SU-DHL-6 (cell line): ENCODE data around the gene GLYR1.
"Not testable (repeated sequence)": the region's sequence is repeated elsewhere in the genome, so short reads cannot be mapped to it uniquely, and the experiment has no call there.

Experiments used
- H2AFZ ChIP-seq: fragments of 200-600 bp; sonication (generic); 2 replicates; pipeline ENCODE4 v1.6.1; 2014; ENCODE audit warnings: low read depth, mild to moderate bottlenecking, moderate library complexity, mixed read lengths, antibody characterized with exemption, low read length; ENCODE audit not compliant: severe bottlenecking
- H3F3A ChIP-seq: fragments of 200-600 bp; shearing (Covaris generic); 2 replicates; pipeline ENCODE4 v1.6.0; 2016; ENCODE audit warnings: antibody characterized with exemption, mild to moderate bottlenecking; ENCODE audit not compliant: insufficient read depth
- H3K27ac ChIP-seq: fragments of 200-600 bp; sonication (generic); 2 replicates; pipeline ENCODE4 v1.5.1; 2016; ENCODE audit warnings: low read depth, mild to moderate bottlenecking, low read length, moderate library complexity, mixed read lengths
- H3K27me3 ChIP-seq: fragments of 200-600 bp; sonication (generic), shearing (Covaris generic); 2 replicates; pipeline ENCODE4 v1.6.0; 2014; ENCODE audit warnings: mild to moderate bottlenecking, low read length
- H3K36me3 ChIP-seq: fragments of 200-600 bp; sonication (generic); 2 replicates; pipeline ENCODE4 v1.6.1; 2014; ENCODE audit warnings: mild to moderate bottlenecking, low read length, mixed read lengths
- H3K4me2 ChIP-seq: fragments of 300-600, 200-600 bp; shearing (Covaris generic), sonication (generic); 2 replicates; pipeline ENCODE4 v1.6.0; 2014; ENCODE audit warnings: low read length, low read depth, mild to moderate bottlenecking; ENCODE audit not compliant: poor library complexity, severe bottlenecking
- H3K4me3 ChIP-seq: fragments of 200-600 bp; sonication (generic); 2 replicates; pipeline ENCODE4 v1.5.1; 2014; ENCODE audit warnings: antibody characterized with exemption, low read length, mild to moderate bottlenecking, mixed read lengths; ENCODE audit not compliant: insufficient read depth, poor library complexity, severe bottlenecking
- H3K79me2 ChIP-seq: fragments of 200-600 bp; sonication (generic); 2 replicates; pipeline ENCODE4 v1.6.1; 2014; ENCODE audit warnings: mild to moderate bottlenecking, low read length, moderate library complexity; ENCODE audit not compliant: insufficient read depth
- H3K9ac ChIP-seq: fragments of 200-600 bp; sonication (generic); 2 replicates; pipeline ENCODE4 v1.7.0; 2014; ENCODE audit warnings: mild to moderate bottlenecking, low read length
- H3K9me2 ChIP-seq: fragments of 200-600 bp; sonication (generic); replicated peaks from 2 replicates; pipeline ENCODE4 v1.6.1; 2014; ENCODE audit warnings: low read length; ENCODE audit not compliant: insufficient read depth
- H3K9me3 ChIP-seq: fragments of 200-600 bp; sonication (generic); 2 replicates; pipeline ENCODE4 v1.6.1; 2014; ENCODE audit warnings: low read length, mixed read lengths; ENCODE audit not compliant: insufficient read depth
- H4K20me1 ChIP-seq: fragments of 200-600 bp; sonication (generic); 2 replicates; pipeline ENCODE4 v1.6.1; 2014; ENCODE audit warnings: low read depth, mild to moderate bottlenecking, antibody characterized with exemption, low read length, moderate library complexity, mixed read lengths
- CTCF ChIP-seq: fragments of 200-600 bp; sonication (generic); IDR thresholded peaks from one replicate; pipeline ENCODE4 v1.5.1; 2017; ENCODE audit warnings: antibody characterized with exemption, mild to moderate bottlenecking, low read length, moderate library complexity; ENCODE audit not compliant: insufficient read depth, poor library complexity, severe bottlenecking
- EZH2phosphoT487 ChIP-seq: fragments of 200-600 bp; sonication (generic), shearing (Covaris generic); conservative IDR thresholded peaks from 2 replicates; pipeline ENCODE4 v1.6.1; 2018; ENCODE audit warnings: mild to moderate bottlenecking, antibody characterized with exemption, low read length, moderate library complexity, mixed read lengths

The GLYR1 gene

GRCh38 chr16:4787627-4788482, 59.2 kb downstream of the GLYR1 start, which contains the start of gene SEPTIN12:
Gene SEPTIN12, minus strand, starts transcription at chr16:4788345. Its CDS starts 700 bp downstream, at chr16:4787645.
- no peaks in the 10 kb centered on the region for H3K79me2 ChIP-seq
- TF ChIP-seq CTCF = no peak
- no peak for TF ChIP-seq EZH2phosphoT487
- no peak within 1 kb of the TSS for H3K4me2 ChIP-seq
- no peak within 1 kb of the TSS for H2AFZ ChIP-seq
- H3K27ac ChIP-seq = no peak within 1 kb of the TSS
- no peaks in the 10 kb centered on the region for H3K27me3 ChIP-seq
- H3K36me3 ChIP-seq = no peaks in the 10 kb centered on the region
- H4K20me1 ChIP-seq = no peaks in the 10 kb centered on the region
- H3K4me3 ChIP-seq = no peak within 1 kb of the TSS
- no peak within 1 kb of the TSS for H3K9ac ChIP-seq
- no peaks in the 10 kb centered on the region for H3F3A ChIP-seq
- no peaks in the 10 kb centered on the region for H3K9me2 ChIP-seq
- no peaks in the 10 kb centered on the region for H3K9me3 ChIP-seq

- no peaks in the 10 kb centered on the region for H3F3A ChIP-seq
- no peak overlapping the region for H3K27ac ChIP-seq
- no peaks in the 10 kb centered on the region for H3K36me3 ChIP-seq
- H2AFZ ChIP-seq = no peak overlapping the region
- no peaks in the 10 kb centered on the region for H3K9me3 ChIP-seq
- H3K79me2 ChIP-seq = no peaks in the 10 kb centered on the region
- H4K20me1 ChIP-seq = no peaks in the 10 kb centered on the region
- no peak overlapping the region for H3K4me3 ChIP-seq
- no peaks in the 10 kb centered on the region for H3K9me2 ChIP-seq
- H3K27me3 ChIP-seq = no peaks in the 10 kb centered on the region
- H3K9ac ChIP-seq = no peak overlapping the region
- H3K4me2 ChIP-seq = no peak overlapping the region
- TF ChIP-seq EZH2phosphoT487 (no peak), CTCF (no peak)
Measured at GRCh38 chr16:4787068-4787467, 60.0 kb downstream of the GLYR1 start.

- H3K27me3 ChIP-seq = no peaks in the 10 kb centered on the region
- H3K27ac ChIP-seq = no peak overlapping the region
- H3K36me3 ChIP-seq = no peaks in the 10 kb centered on the region
- H4K20me1 ChIP-seq = no peaks in the 10 kb centered on the region
- H3F3A ChIP-seq = no peaks in the 10 kb centered on the region
- H3K9ac ChIP-seq = no peak overlapping the region
- no peaks in the 10 kb centered on the region for H3K79me2 ChIP-seq
- no peaks in the 10 kb centered on the region for H3K9me3 ChIP-seq
- no peaks in the 10 kb centered on the region for H3K9me2 ChIP-seq
- no peak overlapping the region for H3K4me3 ChIP-seq
- H2AFZ ChIP-seq = no peak overlapping the region
- H3K4me2 ChIP-seq = no peak overlapping the region
- no peak for TF ChIP-seq EZH2phosphoT487
- no peak for TF ChIP-seq CTCF
Measured at GRCh38 chr16:4785758-4786433, 61.2 kb downstream of the GLYR1 start.

- not testable (repeated sequence) for H3K27ac ChIP-seq, H3K36me3 ChIP-seq, H3K9ac ChIP-seq, H4K20me1 ChIP-seq, H3K4me3 ChIP-seq, H3K9me3 ChIP-seq, H3K9me2 ChIP-seq, H3K79me2 ChIP-seq, H3F3A ChIP-seq, H3K27me3 ChIP-seq, H3K4me2 ChIP-seq, H2AFZ ChIP-seq
Measured at GRCh38 chr16:4784444-4784987, 62.6 kb downstream of the GLYR1 start.
